A673 (cell line): ENCODE measurements around the gene TTC7B. TPM values are rescaled to one million over a fixed set of nuclear protein-coding genes. Genes with fewer than 3 reads are reported as not detected.

Experiments used
- BruUV-seq: library from RNA; stranded (reverse); fragments of 400-500 nt; replicated peaks from 2 replicates; lab custom pipeline; 2021; lab: Mats Ljungman, UMichigan
- CTCF ChIA-PET: fragments of 300-600 bp; sonication (Branson Sonifier 250); formaldehyde crosslinking; loops from one replicate; lab custom pipeline; 2022; ENCODE audit warnings: antibody characterized with exemption; lab: Charles Lee
- POLR2A ChIA-PET: fragments of 300-600 bp; sonication (Branson Sonifier 250); formaldehyde crosslinking; loops from one replicate; lab custom pipeline; 2022; ENCODE audit warnings: antibody characterized with exemption; ENCODE audit not compliant: low non-redundant PET; lab: Charles Lee
- DNase-seq: peaks from one replicate; pipeline ENCODE4 v3.0.0-alpha.2; 2015; ENCODE audit warnings: low spot score
- H3K27ac ChIP-seq: fragments of 200-600 bp; sonication (generic); 2 replicates; pipeline ENCODE4 v1.5.1; 2016; ENCODE audit warnings: mixed run types, low read depth, mild to moderate bottlenecking, mixed read lengths, antibody characterized with exemption, low read length; ENCODE audit not compliant: poor library complexity, severe bottlenecking
- H3K27me3 ChIP-seq: fragments of 200-600 bp; sonication (generic); replicated peaks from 2 replicates; pipeline ENCODE4 v1.6.1; 2017; ENCODE audit warnings: mixed run types, low read depth, mild to moderate bottlenecking, mixed read lengths, antibody characterized with exemption, low read length; ENCODE audit not compliant: insufficient read depth, poor library complexity
- H3K36me3 ChIP-seq: fragments of 200-600 bp; sonication (generic); 2 replicates; pipeline ENCODE4 v1.6.1; 2016; ENCODE audit warnings: mixed run types, mild to moderate bottlenecking, mixed read lengths, antibody characterized with exemption, low read length; ENCODE audit not compliant: insufficient read depth, poor library complexity, severe bottlenecking
- H3K4me1 ChIP-seq: fragments of 200-600 bp; sonication (generic); 2 replicates; pipeline ENCODE4 v1.6.1; 2017; ENCODE audit warnings: mixed run types, mild to moderate bottlenecking, mixed read lengths, antibody characterized with exemption, low read length; ENCODE audit not compliant: insufficient read depth, poor library complexity, severe bottlenecking
- H3K4me3 ChIP-seq: fragments of 200-600 bp; sonication (generic); 2 replicates; pipeline ENCODE4 v1.5.1; 2016; ENCODE audit warnings: low read depth, mixed run types, mild to moderate bottlenecking, mixed read lengths, low read length; ENCODE audit not compliant: poor library complexity, severe bottlenecking
- H3K9me3 ChIP-seq: fragments of 200-600 bp; sonication (generic); 2 replicates; pipeline ENCODE4 v1.6.1; 2016; ENCODE audit warnings: mixed run types, low read depth, mild to moderate bottlenecking, mixed read lengths, antibody characterized with exemption, low read length; ENCODE audit not compliant: poor library complexity, severe bottlenecking
- EZH2 ChIP-seq: fragments of 200-600 bp; sonication (generic); IDR thresholded peaks from 2 replicates; pipeline ENCODE4 v1.6.1; 2017; ENCODE audit warnings: borderline replicate concordance, low read depth, mild to moderate bottlenecking, mixed read lengths, antibody characterized with exemption, low read length; ENCODE audit not compliant: poor library complexity, severe bottlenecking
- intact Hi-C: fragments of 100-400 bp; cut with micrococcal nuclease; formaldehyde crosslinking; loops from one replicate; pipeline ENCODE4 v1.10.0; 2022; ENCODE audit not compliant: unreplicated experiment
- total RNA-seq: library from RNA; stranded (reverse); gene quantifications from 2 replicates; pipeline ENCODE4 v1.2.3, GENCODE V29; 2021
- TF ChIP-seq, protein P1 (sequence below): fragments of 300-800, 200-600 bp; sonication (generic); conservative IDR thresholded peaks from 2 replicates; pipeline ENCODE4 v1.5.1; 2017; ENCODE audit warnings: low read depth, mild to moderate bottlenecking, antibody characterized with exemption, low read length, moderate library complexity, mixed read lengths

Gene TTC7B
- total RNA-seq, 1 experiment from 2014 or later, result 39.2 TPM

DNA sequence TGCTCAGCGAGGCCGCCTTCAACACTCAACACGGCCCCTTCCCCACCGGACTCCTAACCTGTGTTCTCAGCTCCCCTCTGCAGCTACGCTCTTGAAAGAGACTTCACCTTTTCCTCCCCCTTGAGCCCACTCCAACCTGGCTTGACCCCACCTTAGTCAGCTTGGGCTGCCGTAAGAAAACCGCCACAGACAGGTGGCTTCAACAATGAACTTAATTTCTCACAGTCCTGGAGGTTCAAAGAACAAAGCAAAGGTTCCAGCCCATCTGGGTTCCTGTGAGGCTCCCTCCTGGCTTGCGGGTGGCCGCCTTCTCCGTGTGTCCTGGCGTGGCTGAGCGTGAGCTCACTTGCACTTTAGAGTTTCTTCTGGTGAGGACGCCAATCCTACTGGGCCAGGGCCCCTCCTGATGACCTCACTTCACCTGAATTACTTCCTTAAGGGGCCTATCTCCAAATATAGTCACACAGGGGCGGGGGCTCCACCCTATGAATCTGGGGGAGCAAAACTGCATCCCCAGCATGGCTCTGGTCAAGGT, 280.6 kb downstream of the TTC7B start:
- Histone ChIP-seq H3K4me3 (no peak overlapping the region), H3K36me3 (no peaks in the 10 kb centered on the region), H3K27me3 (no peaks in the 10 kb centered on the region), H3K4me1 (no peaks in the 10 kb centered on the region), H3K9me3 (no peaks in the 10 kb centered on the region), H3K27ac (no peak overlapping the region)
- no peak for TF ChIP-seq EZH2
- TF ChIP-seq, protein P1, sequence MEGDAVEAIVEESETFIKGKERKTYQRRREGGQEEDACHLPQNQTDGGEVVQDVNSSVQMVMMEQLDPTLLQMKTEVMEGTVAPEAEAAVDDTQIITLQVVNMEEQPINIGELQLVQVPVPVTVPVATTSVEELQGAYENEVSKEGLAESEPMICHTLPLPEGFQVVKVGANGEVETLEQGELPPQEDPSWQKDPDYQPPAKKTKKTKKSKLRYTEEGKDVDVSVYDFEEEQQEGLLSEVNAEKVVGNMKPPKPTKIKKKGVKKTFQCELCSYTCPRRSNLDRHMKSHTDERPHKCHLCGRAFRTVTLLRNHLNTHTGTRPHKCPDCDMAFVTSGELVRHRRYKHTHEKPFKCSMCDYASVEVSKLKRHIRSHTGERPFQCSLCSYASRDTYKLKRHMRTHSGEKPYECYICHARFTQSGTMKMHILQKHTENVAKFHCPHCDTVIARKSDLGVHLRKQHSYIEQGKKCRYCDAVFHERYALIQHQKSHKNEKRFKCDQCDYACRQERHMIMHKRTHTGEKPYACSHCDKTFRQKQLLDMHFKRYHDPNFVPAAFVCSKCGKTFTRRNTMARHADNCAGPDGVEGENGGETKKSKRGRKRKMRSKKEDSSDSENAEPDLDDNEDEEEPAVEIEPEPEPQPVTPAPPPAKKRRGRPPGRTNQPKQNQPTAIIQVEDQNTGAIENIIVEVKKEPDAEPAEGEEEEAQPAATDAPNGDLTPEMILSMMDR, result no peak
- ChIA-PET CTCF (no interaction called here), POLR2A (no interaction called here)
- DNase-seq, result no peak
- no TSS peak for BruUV-seq
- intact Hi-C loops, result no loop called here

- intact Hi-C loops, result no loop called here
- Histone ChIP-seq H3K27ac (no peak overlapping the region), H3K36me3 (no peaks in the 10 kb centered on the region), H3K9me3 (no peaks in the 10 kb centered on the region), H3K27me3 (no peaks in the 10 kb centered on the region), H3K4me3 (no peak overlapping the region), H3K4me1 (no peaks in the 10 kb centered on the region)
- ChIA-PET POLR2A (no interaction called here), CTCF (no interaction called here)
- TF ChIP-seq EZH2, result no peak
- TF ChIP-seq, protein P1, result no peak
- BruUV-seq, result no TSS peak
- DNase-seq, result no peak
These were observed 281.2 kb downstream of the TTC7B start for GRCh38 chr14:90534838-90535555.

DNA sequence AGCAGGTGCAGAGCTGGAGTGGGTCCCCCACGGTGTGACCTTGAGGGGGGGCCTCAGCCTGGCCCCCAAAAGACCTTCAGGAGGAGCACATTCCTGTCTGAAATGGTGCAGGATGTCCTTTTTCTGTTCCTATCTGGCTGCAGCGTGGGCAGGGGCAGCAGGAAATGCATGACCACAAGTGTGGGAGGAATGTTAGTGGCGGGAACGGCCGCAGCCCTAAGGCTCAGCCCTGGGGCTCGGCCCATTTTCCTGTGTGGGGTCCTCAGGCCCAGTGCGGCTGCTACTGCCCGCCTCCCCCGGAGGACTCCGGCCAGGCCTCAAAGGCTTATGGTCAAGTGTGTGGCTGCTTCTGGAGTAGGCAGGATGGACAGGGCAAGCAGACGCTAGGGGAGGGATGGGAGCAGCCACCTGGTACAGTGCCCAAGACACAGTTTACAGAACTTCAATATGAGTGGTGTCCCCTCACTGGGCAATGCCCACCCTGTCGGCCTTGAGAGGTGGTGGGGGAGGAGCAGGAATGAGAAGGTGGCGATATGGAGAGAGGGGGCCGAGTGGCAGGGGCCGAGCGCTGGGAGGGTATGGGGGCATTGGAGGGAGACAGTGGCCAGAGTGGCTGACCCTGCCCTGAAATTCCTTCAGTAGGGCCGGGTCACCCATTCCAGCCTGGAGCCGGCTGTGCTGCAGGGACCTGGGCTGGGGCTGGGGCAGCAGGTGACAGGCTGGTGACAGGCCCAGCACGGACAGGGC, 282.0 kb downstream of the TTC7B start:
- no peak overlapping the region for H3K27ac ChIP-seq
- H3K4me3 ChIP-seq, result no peak overlapping the region
- CTCF ChIA-PET, result no interaction called here
- H3K4me1 ChIP-seq, result no peaks in the 10 kb centered on the region
- no peaks in the 10 kb centered on the region for H3K27me3 ChIP-seq
- intact Hi-C loops, result no loop called here
- POLR2A ChIA-PET, result no interaction called here
- no TSS peak for BruUV-seq
- DNase-seq, result no peak
- H3K36me3 ChIP-seq, result no peaks in the 10 kb centered on the region
- no peaks in the 10 kb centered on the region for H3K9me3 ChIP-seq
- no peak for TF ChIP-seq EZH2
- TF ChIP-seq, protein P1, result no peak
